ENCODE measurements around the gene PCP4L1.

The PCP4L1 gene

DNA sequence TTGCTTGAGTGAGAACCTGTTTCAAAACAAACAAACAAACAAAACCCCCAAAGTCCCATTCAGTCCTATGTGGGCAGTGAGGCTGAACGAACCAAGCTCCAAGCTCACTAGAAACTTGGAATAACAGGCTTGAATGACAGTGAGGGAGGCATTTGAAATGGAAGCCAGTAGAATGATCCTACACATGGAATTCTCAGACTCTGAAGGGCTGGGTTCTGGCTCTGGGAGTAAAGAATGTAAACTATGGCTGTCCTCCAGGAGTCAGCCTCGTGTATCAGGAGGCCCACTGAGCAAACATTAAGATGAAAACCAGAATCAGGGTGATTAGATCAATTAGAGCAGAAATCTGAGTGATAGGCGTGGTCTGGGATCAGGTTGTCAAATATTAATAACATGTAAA lies 14.9 kb downstream of the PCP4L1 start:
- DNase-seq = no peak
- Mint-ChIP-seq H3K4me1 (ENCODE audit: low read depth) (no peaks in the 10 kb centered on the region), H3K36me3 (ENCODE audit: low read depth) (no peaks in the 10 kb centered on the region), H3K9me3 (no peaks in the 10 kb centered on the region), H3K27me3 (peaks cover 4% of the 10 kb centered on the region), H3K27ac (no peak overlapping the region), H3K4me3 (no peak overlapping the region)

DNA sequence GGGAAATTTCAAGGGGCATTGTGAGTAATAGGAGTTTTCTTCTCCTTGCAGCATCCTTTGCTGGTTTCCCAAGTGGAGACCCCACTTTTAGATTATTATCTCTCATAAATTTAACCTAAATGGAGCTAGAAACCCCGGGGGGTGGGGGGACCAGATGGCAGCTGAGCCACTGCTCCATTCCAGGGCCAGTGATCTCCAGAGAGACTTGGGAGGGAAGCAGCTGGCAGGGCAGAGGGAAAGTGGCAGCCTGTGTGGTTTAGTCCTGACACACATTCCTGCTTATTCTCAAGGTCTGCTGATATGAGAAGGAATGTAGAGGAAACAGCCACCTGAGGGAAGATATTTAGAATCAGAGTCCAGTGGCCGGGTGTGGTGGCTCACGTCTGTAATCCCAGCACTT lies 16.3 kb downstream of the PCP4L1 start:
- Mint-ChIP-seq H3K36me3 (ENCODE audit: low read depth) (no peaks in the 10 kb centered on the region), H3K4me1 (ENCODE audit: low read depth) (no peaks in the 10 kb centered on the region), H3K4me3 (no peak overlapping the region), H3K9me3 (no peaks in the 10 kb centered on the region), H3K27me3 (peaks cover 4% of the 10 kb centered on the region), H3K27ac (no peak overlapping the region)
- DNase-seq = no peak

DNA sequence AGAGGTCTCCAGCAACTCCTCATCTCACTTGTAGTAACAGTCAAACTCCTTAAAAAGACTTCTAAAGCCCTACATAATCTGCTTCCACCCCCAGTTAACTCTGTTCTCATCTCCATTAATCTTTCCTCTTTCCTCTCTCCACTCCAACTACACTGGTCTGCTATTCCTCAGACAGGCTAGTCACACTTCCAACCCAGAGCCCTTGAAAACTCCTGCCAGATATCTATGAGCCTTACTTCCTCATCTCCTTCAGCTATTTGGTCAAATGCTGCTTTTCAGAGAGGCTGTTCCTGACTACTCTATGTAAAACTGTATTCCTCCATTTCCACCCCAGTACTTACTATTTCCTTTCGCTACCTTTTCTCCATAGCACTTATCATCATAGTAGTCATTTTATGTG lies 24.4 kb downstream of the PCP4L1 start:
- H3K4me3 Mint-ChIP-seq = no peak overlapping the region
- no peaks in the 10 kb centered on the region for H3K27me3 Mint-ChIP-seq
- no peak overlapping the region for H3K27ac Mint-ChIP-seq
- H3K36me3 Mint-ChIP-seq (ENCODE audit: low read depth) = no peaks in the 10 kb centered on the region
- H3K9me3 Mint-ChIP-seq = no peaks in the 10 kb centered on the region
- H3K4me1 Mint-ChIP-seq (ENCODE audit: low read depth) = no peaks in the 10 kb centered on the region
- DNase-seq = no peak

DNA sequence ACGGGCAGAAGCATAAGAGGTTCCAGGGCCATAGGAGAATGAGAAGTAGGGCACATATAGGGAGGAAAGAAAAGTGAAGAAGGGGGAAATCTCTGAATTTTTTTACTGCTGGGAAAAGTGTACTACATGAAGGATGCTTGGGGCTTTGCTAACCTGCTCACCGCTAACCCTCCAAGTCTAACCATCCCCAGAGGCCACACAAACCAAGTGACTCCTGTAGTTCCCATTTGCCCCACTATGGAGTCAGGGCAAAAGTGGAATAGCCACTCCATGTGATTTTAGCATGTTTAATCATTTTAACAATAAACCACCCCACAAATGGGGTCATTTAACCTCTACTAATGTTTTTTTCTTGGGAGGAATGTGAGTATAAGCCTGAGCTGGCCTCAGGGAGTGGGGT lies 26.6 kb downstream of the PCP4L1 start:
- Mint-ChIP-seq H3K4me1 (ENCODE audit: low read depth) (no peaks in the 10 kb centered on the region), H3K9me3 (no peaks in the 10 kb centered on the region), H3K36me3 (ENCODE audit: low read depth) (no peaks in the 10 kb centered on the region), H3K27me3 (no peaks in the 10 kb centered on the region), H3K4me3 (no peak overlapping the region), H3K27ac (no peak overlapping the region)
- DNase-seq = no peak

DNA sequence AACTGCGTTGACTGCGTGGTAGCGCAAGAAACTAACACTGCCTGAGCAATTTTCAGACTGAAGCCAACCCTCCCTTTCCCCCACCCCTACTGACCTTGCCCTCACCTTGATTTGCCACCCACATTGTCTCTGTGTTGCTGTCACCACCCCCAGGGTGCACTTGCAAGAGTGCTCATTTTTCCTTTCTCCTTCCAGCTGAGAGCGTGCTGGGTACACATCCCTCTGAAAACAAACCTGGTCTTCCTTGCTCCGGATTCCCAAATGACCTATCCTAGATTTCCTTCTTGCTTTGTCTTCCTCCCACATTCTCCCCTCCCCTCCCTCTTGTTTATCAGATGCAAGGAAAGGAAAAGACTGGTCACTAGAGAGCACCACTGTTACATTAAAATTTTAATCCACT lies 27.0 kb downstream of the PCP4L1 start:
- no peaks in the 10 kb centered on the region for H3K9me3 Mint-ChIP-seq
- H3K4me1 Mint-ChIP-seq (ENCODE audit: low read depth) = no peaks in the 10 kb centered on the region
- no peak overlapping the region for H3K4me3 Mint-ChIP-seq
- no peaks in the 10 kb centered on the region for H3K27me3 Mint-ChIP-seq
- H3K27ac Mint-ChIP-seq = no peak overlapping the region
- no peak for DNase-seq
- no peaks in the 10 kb centered on the region for H3K36me3 Mint-ChIP-seq (ENCODE audit: low read depth)

DNA sequence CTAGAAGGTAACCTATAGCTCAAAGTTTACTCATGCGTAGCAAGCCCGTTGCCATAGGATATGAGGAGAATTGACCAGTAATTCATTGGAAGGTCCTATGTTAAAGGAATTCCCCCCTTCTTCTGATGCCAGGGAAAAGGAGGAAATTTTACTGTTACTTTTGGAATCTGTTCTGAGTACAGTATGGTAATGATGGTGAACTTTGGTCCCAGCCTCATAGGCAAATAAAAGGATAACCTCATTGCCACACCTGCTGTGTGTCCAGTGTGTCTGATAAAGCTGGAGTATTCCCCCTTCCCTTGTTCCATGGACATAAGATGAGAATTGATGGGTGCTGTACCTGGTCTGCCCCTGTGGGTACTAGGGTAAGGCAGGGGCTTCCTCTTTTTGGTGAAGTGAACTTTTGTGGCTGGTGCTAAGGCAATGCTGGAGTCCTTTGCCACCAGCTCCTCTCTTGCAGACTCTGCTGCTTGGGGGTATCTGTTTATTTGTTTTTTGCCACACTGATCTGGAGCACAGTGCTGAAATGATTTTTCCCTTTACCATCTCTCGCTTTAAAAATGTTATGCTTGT lies 29.0 kb downstream of the PCP4L1 start:
- Mint-ChIP-seq H3K27me3 (no peaks in the 10 kb centered on the region), H3K36me3 (ENCODE audit: low read depth) (no peaks in the 10 kb centered on the region), H3K4me3 (no peak overlapping the region), H3K9me3 (no peaks in the 10 kb centered on the region), H3K27ac (no peak overlapping the region), H3K4me1 (ENCODE audit: low read depth) (no peaks in the 10 kb centered on the region)
- no peak for DNase-seq

DNA sequence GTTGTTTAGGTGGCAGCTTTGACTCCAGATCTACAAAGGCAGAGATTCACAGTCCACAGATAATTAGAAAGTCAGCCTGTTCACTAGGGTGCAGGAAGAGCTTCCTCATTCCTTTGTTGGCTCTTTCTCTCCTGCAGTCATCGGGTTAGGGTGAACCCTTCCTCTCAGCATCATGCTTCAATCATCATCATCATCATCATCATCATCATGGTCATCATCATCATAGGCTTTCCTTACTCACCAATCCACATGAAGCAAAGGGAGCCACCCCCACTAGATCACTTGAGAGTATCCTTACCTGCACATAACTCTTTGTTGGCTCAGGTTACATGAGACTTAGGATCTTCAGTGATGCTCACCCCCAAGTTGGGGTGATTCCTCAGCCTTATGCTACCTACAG lies 32.2 kb downstream of the PCP4L1 start:
- Mint-ChIP-seq H3K27me3 (no peaks in the 10 kb centered on the region), H3K27ac (no peak overlapping the region), H3K36me3 (ENCODE audit: low read depth) (no peaks in the 10 kb centered on the region), H3K4me1 (ENCODE audit: low read depth) (no peaks in the 10 kb centered on the region), H3K4me3 (no peak overlapping the region), H3K9me3 (no peaks in the 10 kb centered on the region)
- DNase-seq = no peak

DNA sequence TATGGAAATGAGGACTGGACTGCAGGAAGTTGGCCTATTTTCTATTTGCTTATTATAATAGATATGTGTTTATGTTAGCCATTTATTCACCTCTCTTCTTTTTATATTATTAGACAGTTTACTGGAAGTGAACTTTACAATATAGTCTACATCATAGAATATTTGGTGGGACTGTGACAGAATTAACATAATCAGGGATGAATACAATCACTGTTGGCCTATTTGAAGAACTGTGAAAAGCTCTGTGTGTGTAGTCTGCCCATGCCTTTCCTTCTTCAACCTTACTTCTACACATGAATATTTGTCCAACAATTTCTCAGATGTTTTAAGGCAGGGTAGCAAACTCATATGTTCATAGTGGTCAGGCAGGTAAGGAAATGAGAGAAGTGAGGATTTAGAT lies 38.9 kb downstream of the PCP4L1 start:
- Mint-ChIP-seq H3K36me3 (ENCODE audit: low read depth) (no peaks in the 10 kb centered on the region), H3K4me3 (no peak overlapping the region), H3K27ac (no peak overlapping the region), H3K4me1 (ENCODE audit: low read depth) (peaks cover 3% of the 10 kb centered on the region), H3K9me3 (no peaks in the 10 kb centered on the region), H3K27me3 (no peaks in the 10 kb centered on the region)
- no peak for DNase-seq

DNA sequence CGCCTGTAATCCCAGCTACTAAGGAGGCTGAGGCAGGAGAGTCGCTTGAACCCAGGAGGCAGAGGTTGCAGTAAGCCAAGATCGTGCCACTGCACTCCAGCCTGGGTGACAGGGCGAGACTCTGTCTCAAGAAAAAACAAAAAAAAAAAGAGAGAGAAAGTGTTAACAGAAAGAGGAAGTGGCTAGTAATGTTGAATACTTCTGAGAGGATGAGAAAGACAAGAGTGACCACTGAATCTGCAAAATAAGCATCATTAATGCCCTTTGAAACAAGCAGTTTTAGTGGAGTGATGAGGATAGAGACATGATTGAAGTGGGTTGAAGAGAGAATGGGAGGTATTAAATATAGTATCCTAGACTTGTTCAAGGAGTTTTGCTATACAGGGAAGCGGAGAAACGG lies 39.6 kb downstream of the PCP4L1 start:
- H3K4me3 Mint-ChIP-seq = no peak overlapping the region
- no peaks in the 10 kb centered on the region for H3K27me3 Mint-ChIP-seq
- peaks cover 4% of the 10 kb centered on the region for H3K4me1 Mint-ChIP-seq (ENCODE audit: low read depth)
- H3K27ac Mint-ChIP-seq = no peak overlapping the region
- DNase-seq = no peak
- H3K9me3 Mint-ChIP-seq = no peaks in the 10 kb centered on the region
- no peaks in the 10 kb centered on the region for H3K36me3 Mint-ChIP-seq (ENCODE audit: low read depth)

DNA sequence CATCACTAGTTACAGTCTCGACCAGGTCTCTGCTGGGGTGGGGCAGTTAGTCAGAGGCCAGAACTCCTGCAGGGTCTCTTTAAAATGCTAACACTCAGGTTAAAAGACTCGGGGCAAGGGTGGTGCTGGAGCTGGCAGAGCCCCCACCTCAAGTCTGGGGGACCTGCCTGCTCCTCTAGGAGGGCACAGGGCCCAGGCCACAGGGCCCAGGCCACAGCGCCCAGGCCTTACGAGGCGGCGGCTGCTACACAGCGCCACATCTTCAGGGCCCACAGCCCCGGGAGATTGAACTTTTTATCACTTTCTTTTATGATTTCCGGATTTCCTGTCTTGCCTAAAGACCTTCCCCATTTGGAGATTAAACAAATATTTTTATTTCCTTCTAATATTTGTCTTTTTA lies 40.8 kb downstream of the PCP4L1 start:
- Mint-ChIP-seq H3K27ac (no peak overlapping the region), H3K36me3 (ENCODE audit: low read depth) (peaks cover 4% of the 10 kb centered on the region), H3K4me3 (no peak overlapping the region), H3K27me3 (no peaks in the 10 kb centered on the region), H3K9me3 (no peaks in the 10 kb centered on the region), H3K4me1 (ENCODE audit: low read depth) (peaks cover 14% of the 10 kb centered on the region)
- DNase-seq = no peak

DNA sequence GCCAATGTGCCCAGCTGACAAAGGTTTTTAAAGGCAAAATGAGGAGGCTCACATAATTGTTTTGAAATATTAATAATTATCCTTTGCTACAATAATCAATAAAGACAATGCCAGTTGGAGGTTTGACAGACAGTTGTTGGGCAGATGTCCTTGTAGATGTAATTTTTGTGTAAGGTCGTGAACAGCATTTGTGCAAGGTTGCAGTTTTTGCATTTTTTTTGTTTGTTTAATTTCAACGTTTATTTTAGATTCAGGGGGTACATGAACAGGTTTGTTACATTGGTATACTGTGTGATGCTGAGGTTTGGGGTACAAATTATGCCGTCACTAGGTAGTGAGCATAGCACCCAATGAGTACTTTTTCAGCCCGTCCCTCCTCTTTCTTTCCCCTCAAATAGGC lies 41.9 kb downstream of the PCP4L1 start:
- Mint-ChIP-seq H3K4me3 (no peak overlapping the region), H3K27me3 (no peaks in the 10 kb centered on the region), H3K4me1 (ENCODE audit: low read depth) (peaks cover 24% of the 10 kb centered on the region), H3K27ac (no peak overlapping the region), H3K9me3 (no peaks in the 10 kb centered on the region), H3K36me3 (ENCODE audit: low read depth) (peaks cover 6% of the 10 kb centered on the region)
- DNase-seq = no peak

DNA sequence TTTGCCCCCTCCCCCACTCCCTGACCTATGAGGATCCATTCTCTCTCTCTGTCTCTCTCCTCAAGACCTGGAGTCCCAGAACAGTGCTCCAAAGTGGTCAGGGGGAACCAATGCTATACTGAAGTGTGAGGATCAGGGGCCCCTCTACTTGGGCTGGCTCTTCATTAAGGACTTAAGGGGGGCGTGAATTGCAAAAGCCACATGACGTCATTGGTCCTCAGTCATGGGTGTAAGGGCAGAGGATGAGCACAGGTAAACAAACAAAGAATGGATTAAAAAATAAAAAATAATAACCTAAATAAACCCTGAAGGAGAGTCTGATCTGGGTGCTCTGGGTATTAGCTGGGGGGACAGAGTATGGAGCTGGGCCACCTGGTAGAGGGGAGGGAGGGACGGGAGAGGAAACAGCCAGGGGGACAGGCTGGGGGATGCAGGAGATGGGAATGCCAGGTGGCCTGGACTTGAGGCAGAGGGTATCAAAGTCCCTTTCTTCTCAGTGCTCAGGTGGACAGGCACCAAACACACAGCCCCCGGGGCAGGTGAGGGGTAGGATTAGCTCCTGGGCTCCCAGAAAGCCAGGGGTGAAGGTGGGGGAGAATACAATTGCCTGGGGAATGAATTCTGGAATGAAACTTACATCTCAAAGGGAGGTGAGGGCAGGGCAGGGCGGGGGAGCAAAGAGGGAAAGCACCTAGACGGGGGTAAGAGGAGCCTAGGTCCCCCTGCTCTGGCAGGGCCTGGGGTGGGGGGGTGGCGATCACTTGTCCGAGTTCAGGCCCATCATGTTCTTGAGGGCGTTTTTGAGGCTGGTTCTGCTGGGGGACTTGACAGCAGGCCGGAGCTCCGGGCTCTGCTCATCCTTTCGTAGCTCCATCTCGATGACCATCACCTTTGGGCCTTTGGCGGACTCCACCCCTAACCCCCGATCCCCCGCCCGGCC lies 46.7 kb downstream of the PCP4L1 start:
- Mint-ChIP-seq H3K4me3 (peak overlapping the region; percentile 98), H3K27me3 (no peaks in the 10 kb centered on the region), H3K27ac (peak overlapping the region; percentile 96), H3K9me3 (no peaks in the 10 kb centered on the region), H3K4me1 (ENCODE audit: low read depth) (peaks cover 40% of the 10 kb centered on the region), H3K36me3 (ENCODE audit: low read depth) (peaks cover 9% of the 10 kb centered on the region)
- no peak for DNase-seq

DNA sequence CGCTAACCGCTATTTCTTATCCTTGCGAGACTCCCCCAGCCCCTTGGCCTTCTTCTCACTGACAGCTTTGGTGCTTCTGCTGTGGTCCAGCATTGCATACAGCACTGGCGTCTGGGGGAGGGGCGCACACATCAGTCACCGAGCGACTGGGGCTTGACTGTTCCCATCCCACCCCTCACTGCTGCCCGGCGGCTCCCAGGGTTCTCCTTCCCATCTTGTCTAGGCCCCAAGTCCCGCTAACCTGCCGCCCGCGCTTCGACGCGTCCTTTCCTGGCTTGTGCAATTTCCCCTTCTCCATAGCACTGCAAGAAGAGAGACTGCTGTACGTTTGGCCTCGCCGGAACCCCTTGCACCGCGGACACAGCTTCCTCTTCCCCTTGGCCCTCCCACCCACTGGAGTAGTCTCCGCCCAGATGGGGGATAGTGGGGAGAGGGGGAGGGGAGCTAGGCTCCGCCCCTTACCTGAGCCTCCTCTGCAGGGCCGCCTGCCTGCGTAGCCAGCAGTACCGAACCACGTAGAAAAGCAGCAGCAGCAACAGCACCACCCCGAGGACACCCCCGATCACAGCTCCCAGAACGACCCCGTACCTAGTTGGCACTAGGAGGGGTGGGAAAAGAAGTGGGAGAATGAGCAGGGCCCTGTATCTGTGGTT lies 47.4 kb downstream of the PCP4L1 start:
- Mint-ChIP-seq H3K4me3 (peak overlapping the region; percentile 98), H3K4me1 (ENCODE audit: low read depth) (peaks cover 40% of the 10 kb centered on the region), H3K27me3 (no peaks in the 10 kb centered on the region), H3K27ac (peak overlapping the region; percentile 96), H3K9me3 (no peaks in the 10 kb centered on the region), H3K36me3 (ENCODE audit: low read depth) (peaks cover 9% of the 10 kb centered on the region)
- peak; percentile 90 for DNase-seq

DNA sequence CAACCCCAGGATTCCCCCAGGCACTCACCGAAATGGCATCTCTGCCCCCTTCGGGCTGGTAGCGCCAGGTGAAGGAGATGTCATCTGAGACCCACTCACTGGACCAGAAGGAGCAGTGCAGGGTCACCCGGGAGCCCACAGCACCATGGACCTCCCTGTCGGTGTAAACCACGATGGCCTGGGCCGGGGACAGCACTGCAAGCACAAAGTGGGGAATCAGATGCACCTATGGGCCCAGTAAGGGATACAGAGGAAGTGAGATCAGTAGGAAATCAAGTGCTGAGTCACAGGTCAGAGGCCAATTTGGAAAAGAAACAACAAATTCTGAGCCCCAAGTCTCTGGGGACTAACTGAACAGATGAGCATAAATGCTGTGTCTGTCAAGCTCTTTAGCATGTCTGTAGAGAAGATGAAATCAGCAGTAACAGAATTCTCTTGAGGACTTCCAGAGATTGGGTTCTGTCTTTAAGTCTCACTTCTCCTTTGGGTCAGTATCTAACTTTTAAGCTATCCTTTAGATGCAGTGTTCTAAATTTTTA lies 48.8 kb downstream of the PCP4L1 start:
- Mint-ChIP-seq H3K9me3 (no peaks in the 10 kb centered on the region), H3K27ac (peak overlapping the region; percentile 73), H3K27me3 (no peaks in the 10 kb centered on the region), H3K4me3 (no peak overlapping the region), H3K4me1 (ENCODE audit: low read depth) (peaks cover 40% of the 10 kb centered on the region), H3K36me3 (ENCODE audit: low read depth) (peaks cover 9% of the 10 kb centered on the region)
- DNase-seq = peak; percentile 42
